ENCODE measurements around the gene ZC3H7B. TPM values are rescaled to one million over a fixed set of nuclear protein-coding genes. Genes with fewer than 3 reads are reported as not detected.

ZC3H7B gene
- total and polyA plus RNA-seq, 2 experiments from 2014 or later, result 5.4 to 54.9 TPM

DNA sequence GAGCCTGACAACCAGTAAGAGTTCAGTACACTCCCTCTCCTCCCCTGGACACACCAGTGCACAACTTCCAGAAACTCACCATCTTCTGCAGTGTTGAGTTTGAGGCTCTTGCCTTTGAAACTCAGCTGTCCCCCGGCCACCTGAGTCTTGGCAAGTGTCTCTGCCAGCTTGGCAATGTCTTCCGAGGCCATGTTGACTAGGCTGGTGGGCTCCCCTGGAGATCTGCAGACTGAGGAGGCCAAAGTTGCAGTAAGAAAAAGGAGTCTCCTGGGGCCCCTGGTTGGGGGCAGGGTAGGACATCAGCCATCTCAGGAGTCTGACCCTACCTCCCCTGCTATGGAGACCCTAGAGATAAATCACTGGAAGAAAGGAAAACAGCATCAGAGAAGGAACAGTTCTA, 20.5 kb upstream of the ZC3H7B start:
- Histone ChIP-seq H3K27me3 (replicated peaks; ENCODE audit: insufficient read depth) (no peaks in the 10 kb centered on the region), H3K9me2 (ENCODE audit: insufficient read depth) (no peaks in the 10 kb centered on the region), H3K9me3 (ENCODE audit: low read depth) (no peaks in the 10 kb centered on the region), H3K79me2 (ENCODE audit: insufficient read depth) (peaks cover 88% of the 10 kb centered on the region), H3F3A (ENCODE audit: insufficient read depth) (peaks cover 10% of the 10 kb centered on the region; the same call in 1 of the 2 replicates), H3K4me1 (ENCODE audit: insufficient read depth) (peaks cover 8% of the 10 kb centered on the region), H3K9ac (no peak overlapping the region), H3K36me3 (ENCODE audit: low read depth) (peaks cover 31% of the 10 kb centered on the region), H4K20me1 (ENCODE audit: insufficient read depth) (no peaks in the 10 kb centered on the region), H2AFZ (no peak overlapping the region), H3K4me2 (ENCODE audit: unreplicated experiment) (no peak overlapping the region), H3K27ac (no peak overlapping the region), H3K4me3 (no peak overlapping the region)
- WGBS, 2 experiments (ENCODE audit: low coverage in 1 of 2, low lambda C conversion rate in 2 of 2, missing lambda C conversion rate in 2 of 2), result 76 to 91% methylated on average over 2 of the region's 2 CpGs
- no peak for DNase-seq
- in situ Hi-C loops (cut with MboI), result no loop called here
- TF ChIP-seq EZH2phosphoT487 (IDR thresholded peaks at IDR 0.05; ENCODE audit: insufficient read depth, low read depth) (no peak), EZH2 (IDR thresholded peaks at IDR 0.05; ENCODE audit: insufficient read depth, poor library complexity, severe bottlenecking) (no peak)

DNA sequence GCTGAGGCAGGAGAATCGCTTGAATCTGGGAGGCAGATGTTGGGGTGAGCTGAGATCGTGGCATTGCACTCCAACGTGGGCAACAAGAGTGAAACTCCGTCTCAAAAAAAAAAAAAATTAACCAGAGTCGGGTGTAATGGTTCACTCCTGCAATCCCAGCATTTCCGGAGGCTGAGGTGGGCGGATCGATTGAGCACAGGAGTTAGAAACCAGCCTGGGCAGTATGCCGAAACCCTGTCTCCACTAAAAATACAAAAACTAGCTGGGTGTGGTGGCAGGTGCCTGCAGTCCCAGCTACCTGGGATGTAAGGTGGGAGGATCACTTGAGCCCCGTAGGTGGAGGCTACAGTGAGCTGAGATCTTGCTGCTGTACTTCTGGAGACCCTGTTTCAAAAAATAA, 16.9 kb upstream of the ZC3H7B start:
- H3K4me1 ChIP-seq (ENCODE audit: insufficient read depth), result peaks cover 28% of the 10 kb centered on the region
- H3K4me2 ChIP-seq (ENCODE audit: unreplicated experiment), result peak overlapping the region; percentile 91
- H3K9ac ChIP-seq, result peak overlapping the region; percentile 92; the same call in 1 of the 2 replicates
- H4K20me1 ChIP-seq (ENCODE audit: insufficient read depth), result no peaks in the 10 kb centered on the region
- no peak for DNase-seq
- H3F3A ChIP-seq (ENCODE audit: insufficient read depth), result peaks cover 22% of the 10 kb centered on the region
- H3K79me2 ChIP-seq (ENCODE audit: insufficient read depth), result peaks cover 57% of the 10 kb centered on the region
- in situ Hi-C loops (cut with MboI), result no loop called here
- 83 to 85% methylated on average over 9 to 10 of the region's 10 CpGs for WGBS, 2 experiments (ENCODE audit: low coverage in 1 of 2, low lambda C conversion rate in 2 of 2, missing lambda C conversion rate in 2 of 2)
- H3K9me2 ChIP-seq (ENCODE audit: insufficient read depth), result no peaks in the 10 kb centered on the region
- peak overlapping the region; percentile 87 for H3K4me3 ChIP-seq
- H3K27ac ChIP-seq, result peak overlapping the region; percentile 96
- H3K9me3 ChIP-seq (ENCODE audit: low read depth), result no peaks in the 10 kb centered on the region
- no peaks in the 10 kb centered on the region for H3K27me3 ChIP-seq (replicated peaks; ENCODE audit: insufficient read depth)
- H3K36me3 ChIP-seq (ENCODE audit: low read depth), result peaks cover 9% of the 10 kb centered on the region
- TF ChIP-seq EZH2phosphoT487 (IDR thresholded peaks at IDR 0.05; ENCODE audit: insufficient read depth, low read depth) (no peak), EZH2 (IDR thresholded peaks at IDR 0.05; ENCODE audit: insufficient read depth, poor library complexity, severe bottlenecking) (no peak)
- H2AFZ ChIP-seq, result no peak overlapping the region

- Histone ChIP-seq H3F3A (ENCODE audit: insufficient read depth) (peaks cover 30% of the 10 kb centered on the region), H3K4me1 (ENCODE audit: insufficient read depth) (peaks cover 37% of the 10 kb centered on the region), H4K20me1 (ENCODE audit: insufficient read depth) (no peaks in the 10 kb centered on the region), H3K4me3 (peak overlapping the region; percentile 87), H3K79me2 (ENCODE audit: insufficient read depth) (peaks cover 48% of the 10 kb centered on the region), H3K9me3 (ENCODE audit: low read depth) (no peaks in the 10 kb centered on the region), H3K4me2 (ENCODE audit: unreplicated experiment) (peak overlapping the region; percentile 91), H3K9me2 (ENCODE audit: insufficient read depth) (no peaks in the 10 kb centered on the region), H3K27me3 (replicated peaks; ENCODE audit: insufficient read depth) (no peaks in the 10 kb centered on the region), H3K9ac (peak overlapping the region; percentile 92), H2AFZ (peak overlapping the region; percentile 69), H3K27ac (peak overlapping the region; percentile 96), H3K36me3 (ENCODE audit: low read depth) (peaks cover 9% of the 10 kb centered on the region)
- 2 to 3% methylated on average over 28 to 29 of the region's 30 CpGs for WGBS, 2 experiments (ENCODE audit: low coverage in 1 of 2, low lambda C conversion rate in 2 of 2, missing lambda C conversion rate in 2 of 2)
- no peak for TF ChIP-seq EZH2phosphoT487 (IDR thresholded peaks at IDR 0.05; ENCODE audit: insufficient read depth, low read depth)
- TF ChIP-seq EZH2 (IDR thresholded peaks at IDR 0.05; ENCODE audit: insufficient read depth, poor library complexity, severe bottlenecking), result no peak
- in situ Hi-C loops (cut with MboI), result no loop called here
- peak; percentile 98 for DNase-seq
Observed at GRCh38 chr22:41285441-41285819, 15.9 kb upstream of the ZC3H7B start.

- Histone ChIP-seq H3K9me3 (ENCODE audit: low read depth) (no peaks in the 10 kb centered on the region), H2AFZ (peak within 1 kb of the TSS; percentile 96), H4K20me1 (ENCODE audit: insufficient read depth) (no peaks in the 10 kb centered on the region), H3K4me3 (peak within 1 kb of the TSS; percentile 87), H3K9me2 (ENCODE audit: insufficient read depth) (no peaks in the 10 kb centered on the region), H3K27me3 (replicated peaks; ENCODE audit: insufficient read depth) (no peaks in the 10 kb centered on the region), H3K36me3 (ENCODE audit: low read depth) (peaks cover 9% of the 10 kb centered on the region), H3K9ac (peak within 1 kb of the TSS; percentile 92), H3K27ac (peak within 1 kb of the TSS; percentile 96), H3K79me2 (ENCODE audit: insufficient read depth) (peaks cover 42% of the 10 kb centered on the region), H3K4me1 (ENCODE audit: insufficient read depth) (peaks cover 43% of the 10 kb centered on the region), H3F3A (ENCODE audit: insufficient read depth) (peaks cover 35% of the 10 kb centered on the region), H3K4me2 (ENCODE audit: unreplicated experiment) (peak within 1 kb of the TSS; percentile 98)
- WGBS, 2 experiments (ENCODE audit: low coverage in 1 of 2, low lambda C conversion rate in 2 of 2, missing lambda C conversion rate in 2 of 2), result 1 to 2% methylated on average over 57 to 72 of the region's 77 CpGs
- TF ChIP-seq EZH2phosphoT487 (IDR thresholded peaks at IDR 0.05; ENCODE audit: insufficient read depth, low read depth) (no peak), EZH2 (IDR thresholded peaks at IDR 0.05; ENCODE audit: insufficient read depth, poor library complexity, severe bottlenecking) (no peak)
- in situ Hi-C loops (cut with MboI), result no loop called here
- DNase-seq, result peak; percentile 100
Observed at GRCh38 chr22:41285820-41286638, 15.3 kb upstream of the ZC3H7B start, which contains the start of gene RANGAP1. Gene RANGAP1, minus strand, starts transcription at chr22:41286187. Its CDS starts 5,143 bp downstream, at chr22:41281044.
